Measurements from ENCODE around the gene SLC6A6. TPM values are rescaled to one million over a fixed set of nuclear protein-coding genes. Genes with fewer than 3 reads are reported as not detected.

Gene SLC6A6
- total RNA-seq, 3 donors from 2014 or later: 22.1 to 52.4 (median 27.5) TPM

DNA sequence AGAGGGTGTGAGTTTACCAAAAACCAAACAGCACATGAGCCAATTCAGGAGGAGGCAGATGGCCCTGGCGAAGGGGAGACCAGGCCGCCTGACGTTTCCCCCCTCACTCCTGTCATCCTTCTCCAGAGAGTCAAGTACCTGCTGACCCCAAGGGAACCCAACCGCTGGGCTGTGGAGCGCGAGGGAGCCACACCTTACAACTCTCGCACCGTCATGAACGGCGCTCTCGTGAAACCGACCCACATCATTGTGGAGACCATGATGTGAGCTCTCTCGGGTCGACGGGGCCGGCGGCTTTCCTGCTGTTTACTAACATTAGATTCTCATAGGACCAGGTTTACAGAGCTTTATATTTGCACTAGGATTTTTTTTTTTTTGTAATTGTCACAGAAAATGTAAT lies 82.3 kb downstream of the SLC6A6 start:
- intact Hi-C loops (cut with DNase I; ENCODE audit: low total_unique reads): loop anchor here (10.0 kb wide), 1 partner anchor 320 kb away; no protein-coding TSS in a partner anchor
- H3K27me3 ChIP-seq: no peaks in the 10 kb centered on the region
- no peak overlapping the region for H3K4me3 ChIP-seq
- no peak overlapping the region for H3K27ac ChIP-seq
- DNase-seq (ENCODE audit: low spot score in 2 of 2): no peak
- TF ChIP-seq, protein P1, sequence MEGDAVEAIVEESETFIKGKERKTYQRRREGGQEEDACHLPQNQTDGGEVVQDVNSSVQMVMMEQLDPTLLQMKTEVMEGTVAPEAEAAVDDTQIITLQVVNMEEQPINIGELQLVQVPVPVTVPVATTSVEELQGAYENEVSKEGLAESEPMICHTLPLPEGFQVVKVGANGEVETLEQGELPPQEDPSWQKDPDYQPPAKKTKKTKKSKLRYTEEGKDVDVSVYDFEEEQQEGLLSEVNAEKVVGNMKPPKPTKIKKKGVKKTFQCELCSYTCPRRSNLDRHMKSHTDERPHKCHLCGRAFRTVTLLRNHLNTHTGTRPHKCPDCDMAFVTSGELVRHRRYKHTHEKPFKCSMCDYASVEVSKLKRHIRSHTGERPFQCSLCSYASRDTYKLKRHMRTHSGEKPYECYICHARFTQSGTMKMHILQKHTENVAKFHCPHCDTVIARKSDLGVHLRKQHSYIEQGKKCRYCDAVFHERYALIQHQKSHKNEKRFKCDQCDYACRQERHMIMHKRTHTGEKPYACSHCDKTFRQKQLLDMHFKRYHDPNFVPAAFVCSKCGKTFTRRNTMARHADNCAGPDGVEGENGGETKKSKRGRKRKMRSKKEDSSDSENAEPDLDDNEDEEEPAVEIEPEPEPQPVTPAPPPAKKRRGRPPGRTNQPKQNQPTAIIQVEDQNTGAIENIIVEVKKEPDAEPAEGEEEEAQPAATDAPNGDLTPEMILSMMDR (IDR thresholded peaks at IDR 0.05): no peak
- TF ChIP-seq POLR2AphosphoS5 (IDR thresholded peaks at IDR 0.05): no peak
- TF ChIP-seq POLR2A (IDR thresholded peaks at IDR 0.05): no peak
- H3K4me1 ChIP-seq: peaks cover 0 to 8% of the 10 kb centered on the region in 2 donors
- no peaks in the 10 kb centered on the region for H3K9me3 ChIP-seq
- no peaks in the 10 kb centered on the region for H3K36me3 ChIP-seq

GRCh38 chr3:14485981-14486380 lies 83.6 kb downstream of the SLC6A6 start:
- no peaks in the 10 kb centered on the region for H3K9me3 ChIP-seq
- peaks cover 0 to 8% of the 10 kb centered on the region in 2 donors for H3K4me1 ChIP-seq
- no peaks in the 10 kb centered on the region for H3K36me3 ChIP-seq
- intact Hi-C loops (cut with DNase I; ENCODE audit: low total_unique reads): loop anchor here (10.0 kb wide), 1 partner anchor 319 kb away; no protein-coding TSS in a partner anchor
- H3K4me3 ChIP-seq: no peak overlapping the region
- H3K27me3 ChIP-seq: no peaks in the 10 kb centered on the region
- H3K27ac ChIP-seq: no peak overlapping the region
- TF ChIP-seq, protein P1 (IDR thresholded peaks at IDR 0.05): no peak
- TF ChIP-seq POLR2AphosphoS5 (IDR thresholded peaks at IDR 0.05) (no peak), POLR2A (IDR thresholded peaks at IDR 0.05) (no peak)
- DNase-seq (ENCODE audit: low spot score in 2 of 2): no peak

GRCh38 chr3:14486460-14486859 lies 84.1 kb downstream of the SLC6A6 start:
- peaks cover 0 to 8% of the 10 kb centered on the region in 2 donors for H3K4me1 ChIP-seq
- no peak overlapping the region for H3K4me3 ChIP-seq
- H3K36me3 ChIP-seq: no peaks in the 10 kb centered on the region
- H3K27me3 ChIP-seq: no peaks in the 10 kb centered on the region
- intact Hi-C loops (cut with DNase I; ENCODE audit: low total_unique reads): loop anchor here (10.0 kb wide), 1 partner anchor 318 kb away; no protein-coding TSS in a partner anchor
- no peak for DNase-seq (ENCODE audit: low spot score in 2 of 2)
- TF ChIP-seq POLR2A (IDR thresholded peaks at IDR 0.05) (no peak), POLR2AphosphoS5 (IDR thresholded peaks at IDR 0.05) (no peak)
- TF ChIP-seq, protein P1 (IDR thresholded peaks at IDR 0.05): no peak
- H3K27ac ChIP-seq: no peak overlapping the region
- no peaks in the 10 kb centered on the region for H3K9me3 ChIP-seq

DNA sequence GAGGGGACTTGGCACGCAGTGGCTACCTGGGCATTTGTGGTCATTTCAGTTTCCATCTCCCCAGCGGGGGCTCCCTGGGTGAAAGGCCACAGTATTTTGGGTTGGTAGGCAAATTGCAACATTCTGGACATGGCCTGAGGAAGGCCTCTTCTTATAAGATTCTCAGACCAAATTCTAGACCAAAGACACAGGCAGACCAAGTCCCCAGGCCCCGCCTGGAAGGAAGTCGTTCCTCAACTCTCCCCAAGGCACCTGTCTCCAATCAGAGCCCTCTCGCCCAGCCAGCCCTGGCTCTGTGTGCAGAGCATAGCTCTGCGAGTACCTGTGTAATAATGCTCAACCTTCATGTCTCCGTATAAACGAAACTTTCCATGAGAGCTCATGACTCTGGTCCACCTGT lies 84.7 kb downstream of the SLC6A6 start:
- TF ChIP-seq POLR2A (IDR thresholded peaks at IDR 0.05) (no peak), POLR2AphosphoS5 (IDR thresholded peaks at IDR 0.05) (no peak)
- TF ChIP-seq, protein P1 (IDR thresholded peaks at IDR 0.05): no peak
- Histone ChIP-seq H3K27me3 (no peaks in the 10 kb centered on the region), H3K9me3 (no peaks in the 10 kb centered on the region), H3K36me3 (no peaks in the 10 kb centered on the region), H3K27ac (no peak overlapping the region), H3K4me3 (no peak overlapping the region), H3K4me1 (peaks cover 0 to 4% of the 10 kb centered on the region in 2 donors)
- intact Hi-C loops (cut with DNase I; ENCODE audit: low total_unique reads): loop anchor here (10.0 kb wide), 1 partner anchor 318 kb away; no protein-coding TSS in a partner anchor
- no peak for DNase-seq (ENCODE audit: low spot score in 2 of 2)

DNA sequence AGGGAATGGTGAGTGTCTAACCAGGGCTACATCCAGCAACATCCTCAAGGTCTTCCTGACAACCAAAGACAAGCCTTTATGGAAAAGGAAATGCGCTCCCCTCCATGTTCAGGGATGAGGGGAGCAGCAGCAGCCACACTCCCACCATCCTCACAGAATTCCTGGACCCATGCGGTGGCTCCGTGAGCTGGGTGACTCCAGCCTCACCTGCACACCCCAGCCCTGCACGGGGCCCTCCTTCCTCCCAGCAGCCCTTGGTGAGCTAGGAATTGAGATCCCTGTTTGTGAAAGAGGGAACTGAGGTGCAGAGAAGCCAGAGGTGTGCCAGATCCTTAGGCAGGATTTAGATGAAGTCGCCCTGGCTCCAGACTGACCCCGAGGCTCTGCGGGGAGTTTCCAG lies 85.4 kb downstream of the SLC6A6 start:
- Histone ChIP-seq H3K27me3 (no peaks in the 10 kb centered on the region), H3K4me3 (no peak overlapping the region), H3K27ac (peak overlapping the region; percentile 50 to 75), H3K9me3 (no peaks in the 10 kb centered on the region), H3K36me3 (no peaks in the 10 kb centered on the region), H3K4me1 (peaks cover 0 to 4% of the 10 kb centered on the region in 2 donors)
- intact Hi-C loops (cut with DNase I; ENCODE audit: low total_unique reads): loop anchor here (10.0 kb wide), 1 partner anchor 317 kb away; no protein-coding TSS in a partner anchor
- DNase-seq (ENCODE audit: low spot score in 2 of 2): no peak
- no peak for TF ChIP-seq POLR2AphosphoS5 (IDR thresholded peaks at IDR 0.05)
- TF ChIP-seq, protein P1 (IDR thresholded peaks at IDR 0.05): no peak
- TF ChIP-seq POLR2A (IDR thresholded peaks at IDR 0.05): no peak

All from breast epithelium (tissue), 4 donors.